Measurements from ENCODE around the gene APOBR.

The APOBR gene

DNA sequence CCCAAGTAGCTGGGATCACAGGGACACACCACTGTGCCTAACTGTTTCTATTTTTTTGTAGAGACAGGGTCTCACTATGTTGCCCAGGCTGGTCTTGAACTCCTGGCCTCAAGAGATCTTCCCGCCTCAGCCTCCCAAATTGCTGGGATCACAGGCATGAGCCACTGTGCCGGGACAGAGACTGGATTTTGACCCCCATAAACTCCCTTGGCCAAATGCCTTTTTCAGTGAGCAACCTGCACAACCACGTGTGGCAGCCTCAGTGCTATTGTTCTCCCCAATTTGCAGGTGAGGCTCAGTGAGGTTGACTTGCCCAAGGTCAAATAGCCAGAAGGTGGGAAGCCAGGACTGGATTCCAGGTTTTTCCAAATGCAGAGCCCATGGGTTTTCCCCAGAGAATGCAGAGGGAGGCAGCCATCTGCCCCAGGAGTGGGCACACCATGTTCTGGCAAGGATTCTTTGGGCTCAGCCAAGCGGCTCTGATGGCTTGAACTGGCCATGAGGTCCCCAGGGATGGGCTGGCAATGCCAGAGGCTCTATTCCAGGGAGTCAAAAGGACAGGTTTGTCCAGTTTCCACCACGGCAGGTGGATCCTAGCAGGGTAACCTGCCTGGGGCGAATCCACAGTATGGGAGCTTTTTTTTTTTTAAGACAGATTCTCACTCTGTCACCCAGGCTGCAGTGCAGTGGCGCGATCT, 10.4 kb downstream of the APOBR start:
- H3K27me3 ChIP-seq (ENCODE audit: insufficient read depth, low read length) = no peaks in the 10 kb centered on the region
- H3K9me3 ChIP-seq (ENCODE audit: insufficient read depth, low read depth, low read length) = peaks cover 3% of the 10 kb centered on the region
- no peak overlapping the region for H3K14ac ChIP-seq (ENCODE audit: low read length)
- H3K23ac ChIP-seq (ENCODE audit: low read length) = no peak overlapping the region
- no peak overlapping the region for H2AK5ac ChIP-seq (ENCODE audit: low read length)
- H4K12ac ChIP-seq (ENCODE audit: low read depth, low read length) = no peak overlapping the region
- H3K18ac ChIP-seq (ENCODE audit: low read length) = no peak overlapping the region
- H3K4me1 ChIP-seq (ENCODE audit: control insufficient read depth in 1 of 2, insufficient read depth in 2 of 2, low read length in 2 of 2) = peaks cover 4 to 16% of the 10 kb centered on the region in 2 experiments
- H2BK5ac ChIP-seq (ENCODE audit: low read depth, low read length, poor library complexity) = no peak overlapping the region
- no peaks in the 10 kb centered on the region for H3K36me3 ChIP-seq (ENCODE audit: control insufficient read depth in 1 of 2, insufficient read depth in 2 of 2, low read length in 2 of 2)
- H4K91ac ChIP-seq (ENCODE audit: low read depth, low read length) = peak overlapping the region; percentile 8
- H3K27ac ChIP-seq (ENCODE audit: low read depth, low read length) = peak overlapping the region; percentile 18
- H2AFZ ChIP-seq (ENCODE audit: insufficient read depth, low read length, poor library complexity) = no peak overlapping the region
- peak; percentile 98 to 99 for DNase-seq
- WGBS (ENCODE audit: extremely low coverage, insufficient coverage, insufficient read length) = no CpG with 5 or more reads among the region's 8 CpGs
- no peak overlapping the region for H3K4me2 ChIP-seq (ENCODE audit: low read length)
- no peak overlapping the region for H3K4me3 ChIP-seq (ENCODE audit: low read depth, low read length)
- no peak overlapping the region for H3K9ac ChIP-seq (ENCODE audit: low read length)
- no peak overlapping the region for H4K8ac ChIP-seq (ENCODE audit: low read depth, low read length)
- H2BK120ac ChIP-seq (ENCODE audit: insufficient read depth, low read length, poor library complexity) = no peak overlapping the region
- no peaks in the 10 kb centered on the region for H3K79me2 ChIP-seq (ENCODE audit: control insufficient read depth, insufficient read depth, low read length, poor library complexity)
- no peak overlapping the region for H3K4ac ChIP-seq (ENCODE audit: low read depth, low read length)
- H3K79me1 ChIP-seq (ENCODE audit: low read length) = peaks cover 4% of the 10 kb centered on the region
- no peak overlapping the region for H2BK12ac ChIP-seq (ENCODE audit: low read length)

DNA sequence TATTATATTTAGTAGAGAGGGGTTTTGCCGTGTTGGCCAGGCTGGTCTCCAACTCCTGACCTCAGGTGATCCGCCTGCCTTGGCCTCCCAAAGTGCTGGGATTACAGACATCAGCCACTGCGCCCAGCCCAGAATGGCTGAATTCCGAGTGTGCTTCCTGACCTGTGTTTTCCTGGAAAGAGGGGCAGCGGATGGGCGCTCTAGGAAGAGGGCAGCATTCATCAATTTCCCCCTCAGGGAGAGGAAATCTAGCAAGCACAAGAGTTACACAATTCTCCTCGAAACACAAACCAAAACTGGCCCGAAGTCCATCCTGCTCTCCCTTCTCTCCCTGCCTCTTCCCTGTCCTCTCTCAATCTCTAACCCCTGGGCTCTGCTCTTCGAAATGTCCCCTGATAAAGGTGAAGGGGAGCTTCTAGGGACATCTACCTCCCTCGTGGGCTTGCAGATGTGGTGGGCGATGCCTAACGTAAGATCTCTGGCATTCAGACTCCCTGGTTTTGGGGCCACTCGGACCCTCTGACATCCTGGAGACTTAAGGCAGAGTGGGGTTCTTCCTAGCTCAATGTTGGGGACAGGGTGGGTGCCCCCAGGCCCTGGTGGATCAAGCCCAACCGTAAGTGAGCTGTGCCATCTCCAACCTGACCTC, 11.2 kb downstream of the APOBR start:
- Histone ChIP-seq H3K9ac (ENCODE audit: low read length) (no peak overlapping the region), H4K91ac (ENCODE audit: low read depth, low read length) (peak overlapping the region; percentile 47), H4K8ac (ENCODE audit: low read depth, low read length) (no peak overlapping the region), H2AFZ (ENCODE audit: insufficient read depth, low read length, poor library complexity) (no peak overlapping the region), H2AK5ac (ENCODE audit: low read length) (no peak overlapping the region), H3K9me3 (ENCODE audit: insufficient read depth, low read depth, low read length) (peaks cover 3% of the 10 kb centered on the region), H3K27me3 (ENCODE audit: insufficient read depth, low read length) (no peaks in the 10 kb centered on the region), H3K36me3 (ENCODE audit: control insufficient read depth in 1 of 2, insufficient read depth in 2 of 2, low read length in 2 of 2) (no peaks in the 10 kb centered on the region), H3K27ac (ENCODE audit: low read depth, low read length) (peak overlapping the region; percentile 16), H3K4me3 (ENCODE audit: low read depth, low read length) (no peak overlapping the region), H3K14ac (ENCODE audit: low read length) (peak overlapping the region; percentile 51), H2BK12ac (ENCODE audit: low read length) (peak overlapping the region; percentile 0), H3K4me1 (ENCODE audit: control insufficient read depth in 1 of 2, insufficient read depth in 2 of 2, low read length in 2 of 2) (peaks cover 4 to 16% of the 10 kb centered on the region in 2 experiments), H4K12ac (ENCODE audit: low read depth, low read length) (no peak overlapping the region), H3K4me2 (ENCODE audit: low read length) (no peak overlapping the region), H3K23ac (ENCODE audit: low read length) (no peak overlapping the region), H2BK5ac (ENCODE audit: low read depth, low read length, poor library complexity) (no peak overlapping the region), H2BK120ac (ENCODE audit: insufficient read depth, low read length, poor library complexity) (no peak overlapping the region), H3K79me1 (ENCODE audit: low read length) (peaks cover 4% of the 10 kb centered on the region), H3K4ac (ENCODE audit: low read depth, low read length) (no peak overlapping the region), H3K18ac (ENCODE audit: low read length) (no peak overlapping the region), H3K79me2 (ENCODE audit: control insufficient read depth, insufficient read depth, low read length, poor library complexity) (no peaks in the 10 kb centered on the region)
- peak in 1 of 2 donors; percentile 22 for DNase-seq
- WGBS (ENCODE audit: extremely low coverage, insufficient coverage, insufficient read length) = no CpG with 5 or more reads among the region's 14 CpGs

DNA sequence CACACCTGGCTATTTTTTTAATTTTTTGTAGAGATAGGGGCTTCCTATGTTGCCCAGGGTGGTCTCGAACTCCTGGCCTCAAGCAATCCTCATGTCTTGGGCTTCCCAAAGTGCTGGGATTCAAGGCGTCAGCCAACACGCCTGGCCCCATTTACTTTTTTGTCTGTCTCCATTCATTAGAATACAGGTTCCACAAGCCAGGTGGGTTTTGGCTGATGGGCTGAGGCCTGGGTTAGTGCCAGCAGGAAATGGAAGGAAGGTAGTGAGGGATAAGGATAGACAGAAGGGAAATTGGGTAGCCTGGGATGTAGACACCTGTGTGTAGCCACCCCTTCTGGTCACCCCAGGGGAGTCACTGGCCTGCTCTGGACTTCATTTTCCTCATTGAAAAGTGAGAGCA, 16.6 kb downstream of the APOBR start:
- Histone ChIP-seq H3K4me3 (ENCODE audit: low read depth, low read length) (no peak overlapping the region), H2BK12ac (ENCODE audit: low read length) (peak overlapping the region; percentile 28), H3K27ac (ENCODE audit: low read depth, low read length) (no peak overlapping the region), H3K79me2 (ENCODE audit: control insufficient read depth, insufficient read depth, low read length, poor library complexity) (no peaks in the 10 kb centered on the region), H3K9me3 (ENCODE audit: insufficient read depth, low read depth, low read length) (no peaks in the 10 kb centered on the region), H2AK5ac (ENCODE audit: low read length) (no peak overlapping the region), H2AFZ (ENCODE audit: insufficient read depth, low read length, poor library complexity) (no peak overlapping the region), H3K4ac (ENCODE audit: low read depth, low read length) (no peak overlapping the region), H2BK120ac (ENCODE audit: insufficient read depth, low read length, poor library complexity) (no peak overlapping the region), H2BK5ac (ENCODE audit: low read depth, low read length, poor library complexity) (no peak overlapping the region), H3K4me1 (ENCODE audit: control insufficient read depth in 1 of 2, insufficient read depth in 2 of 2, low read length in 2 of 2) (peaks cover 9 to 15% of the 10 kb centered on the region in 2 experiments), H3K36me3 (ENCODE audit: control insufficient read depth in 1 of 2, insufficient read depth in 2 of 2, low read length in 2 of 2) (no peaks in the 10 kb centered on the region), H3K9ac (ENCODE audit: low read length) (no peak overlapping the region), H3K79me1 (ENCODE audit: low read length) (peaks cover 16% of the 10 kb centered on the region), H4K8ac (ENCODE audit: low read depth, low read length) (no peak overlapping the region), H4K12ac (ENCODE audit: low read depth, low read length) (no peak overlapping the region), H3K23ac (ENCODE audit: low read length) (no peak overlapping the region), H3K14ac (ENCODE audit: low read length) (no peak overlapping the region), H3K18ac (ENCODE audit: low read length) (no peak overlapping the region), H4K91ac (ENCODE audit: low read depth, low read length) (no peak overlapping the region), H3K27me3 (ENCODE audit: insufficient read depth, low read length) (no peaks in the 10 kb centered on the region), H3K4me2 (ENCODE audit: low read length) (no peak overlapping the region)
- no CpG with 5 or more reads among the region's 3 CpGs for WGBS (ENCODE audit: extremely low coverage, insufficient coverage, insufficient read length)
- no peak for DNase-seq

DNA sequence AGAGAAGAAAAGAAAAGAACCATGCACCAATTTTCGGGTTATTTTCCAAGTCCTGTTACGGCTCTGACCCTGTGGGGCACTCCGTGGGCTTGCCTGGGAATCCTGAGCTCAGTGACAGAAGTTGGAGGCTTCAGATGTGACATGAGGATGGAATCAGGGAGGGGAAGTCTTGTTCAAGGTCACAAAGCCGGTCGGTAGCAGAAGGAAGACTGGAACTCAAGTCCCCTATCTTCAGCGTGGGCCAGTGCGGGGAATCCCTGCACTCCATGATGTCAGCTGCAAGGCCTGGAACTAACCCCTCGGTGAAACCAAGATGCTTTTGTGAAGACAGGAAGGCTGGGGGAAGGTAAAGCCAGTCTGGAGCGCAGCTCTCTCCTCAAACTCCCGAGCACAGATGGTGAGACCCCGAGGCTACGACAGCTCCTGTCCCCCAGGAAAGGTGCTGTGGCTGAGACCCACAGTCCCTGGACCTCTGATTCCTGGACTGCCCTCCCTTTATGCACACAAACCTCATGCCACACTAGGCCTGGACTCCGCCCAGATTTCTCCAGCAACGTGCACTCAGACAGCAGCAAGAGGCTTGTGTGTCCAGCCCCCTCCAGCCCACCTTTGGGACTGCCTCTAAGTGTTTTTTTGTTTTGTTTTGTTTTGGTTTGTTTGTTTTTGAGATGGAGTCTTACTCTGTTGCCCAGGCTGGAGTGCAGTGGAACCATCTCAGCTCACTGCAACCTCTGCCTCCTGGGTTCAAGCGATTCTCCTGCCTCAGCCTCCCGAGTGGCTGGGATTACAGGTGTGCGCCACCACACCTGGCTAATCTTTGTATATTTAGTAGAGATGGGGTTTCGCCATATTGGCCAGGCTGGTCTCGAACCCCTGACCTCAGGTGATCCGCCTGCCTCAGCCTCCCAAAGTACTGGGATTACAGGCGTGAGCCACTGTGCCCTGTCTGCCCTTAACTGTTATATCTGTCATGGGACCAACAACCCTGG, 17.7 kb downstream of the APOBR start:
- Histone ChIP-seq H3K9ac (ENCODE audit: low read length) (no peak overlapping the region), H3K4me3 (ENCODE audit: low read depth, low read length) (no peak overlapping the region), H2AFZ (ENCODE audit: insufficient read depth, low read length, poor library complexity) (no peak overlapping the region), H4K8ac (ENCODE audit: low read depth, low read length) (peak overlapping the region; percentile 5), H3K9me3 (ENCODE audit: insufficient read depth, low read depth, low read length) (no peaks in the 10 kb centered on the region), H3K27ac (ENCODE audit: low read depth, low read length) (no peak overlapping the region), H3K4ac (ENCODE audit: low read depth, low read length) (no peak overlapping the region), H3K18ac (ENCODE audit: low read length) (no peak overlapping the region), H3K23ac (ENCODE audit: low read length) (no peak overlapping the region), H3K4me2 (ENCODE audit: low read length) (no peak overlapping the region), H2BK5ac (ENCODE audit: low read depth, low read length, poor library complexity) (no peak overlapping the region), H2AK5ac (ENCODE audit: low read length) (peak overlapping the region; percentile 20), H4K12ac (ENCODE audit: low read depth, low read length) (no peak overlapping the region), H3K36me3 (ENCODE audit: control insufficient read depth in 1 of 2, insufficient read depth in 2 of 2, low read length in 2 of 2) (no peaks in the 10 kb centered on the region), H3K14ac (ENCODE audit: low read length) (no peak overlapping the region), H3K27me3 (ENCODE audit: insufficient read depth, low read length) (no peaks in the 10 kb centered on the region), H2BK12ac (ENCODE audit: low read length) (peak overlapping the region; percentile 71), H3K79me1 (ENCODE audit: low read length) (peaks cover 16% of the 10 kb centered on the region), H2BK120ac (ENCODE audit: insufficient read depth, low read length, poor library complexity) (peak overlapping the region; percentile 12), H3K79me2 (ENCODE audit: control insufficient read depth, insufficient read depth, low read length, poor library complexity) (no peaks in the 10 kb centered on the region), H3K4me1 (ENCODE audit: control insufficient read depth in 1 of 2, insufficient read depth in 2 of 2, low read length in 2 of 2) (peaks cover 9 to 14% of the 10 kb centered on the region in 2 experiments), H4K91ac (ENCODE audit: low read depth, low read length) (peak overlapping the region; percentile 45)
- DNase-seq = no peak
- no CpG with 5 or more reads among the region's 21 CpGs for WGBS (ENCODE audit: extremely low coverage, insufficient coverage, insufficient read length)
